ENCODE results near the gene ACE. TPM values are rescaled to one million over a fixed set of nuclear protein-coding genes. Genes with fewer than 3 reads are reported as not detected.

Gene ACE
- total RNA-seq, 1 experiment from 2014 or later = 4.5 TPM

DNA sequence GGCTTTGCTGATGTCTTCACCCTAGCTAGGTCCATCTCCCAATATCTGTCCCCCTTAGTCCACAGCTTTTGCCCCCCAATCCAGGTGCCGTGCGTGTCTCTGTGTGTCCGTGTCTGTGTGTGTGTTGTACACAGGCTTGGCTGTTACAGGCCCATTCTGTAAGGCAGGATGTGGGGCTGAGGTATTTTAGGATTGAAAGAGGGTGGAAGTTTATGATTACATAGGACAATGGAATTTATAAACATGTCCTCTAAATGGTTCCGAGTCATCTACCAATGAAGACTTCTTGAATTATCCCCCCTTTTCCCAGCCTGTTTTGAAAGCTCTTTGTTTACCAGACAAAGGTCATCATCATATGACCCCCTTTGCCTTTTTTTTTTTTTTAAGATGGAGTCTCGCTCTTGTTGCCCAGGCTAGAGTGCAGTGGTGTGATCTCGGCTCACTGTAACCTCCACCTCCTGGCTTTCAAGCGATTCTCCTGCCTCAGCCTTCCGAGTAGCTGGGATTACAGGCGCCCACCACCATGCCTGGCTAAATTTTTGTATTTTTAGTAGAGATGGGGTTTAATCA, 21.9 kb downstream of the ACE start:
- ATAC-seq (no peak), DNase-seq (ENCODE audit: low read depth, low spot score) (no peak)
- intact Hi-C loops (cut with micrococcal nuclease; ENCODE audit: unreplicated experiment) = no loop called here
- Histone ChIP-seq H3K27ac (ENCODE audit: low read length) (no peak overlapping the region), H3K4me3 (ENCODE audit: low read depth in 2 of 2, low read length in 2 of 2) (no peak overlapping the region), H3K4me1 (ENCODE audit: control insufficient read depth, insufficient read depth, low read length) (no peaks in the 10 kb centered on the region), H3K27me3 (ENCODE audit: control insufficient read depth, insufficient read depth, low read length) (peaks cover 4% of the 10 kb centered on the region; the same call in 1 of the 2 replicates), H3K36me3 (ENCODE audit: control insufficient read depth, insufficient read depth, low read length) (no peaks in the 10 kb centered on the region), H3K9me3 (ENCODE audit: control insufficient read depth, insufficient read depth, low read depth, low read length) (no peaks in the 10 kb centered on the region)
- TF ChIP-seq REST (IDR thresholded peaks at IDR 0.05; ENCODE audit: insufficient read depth in 1 of 2, low read depth in 2 of 2, low read length in 1 of 2) (no peak), POLR2AphosphoS5 (IDR thresholded peaks at IDR 0.05; ENCODE audit: low read depth, low read length) (no peak), SIN3A (IDR thresholded peaks at IDR 0.05; ENCODE audit: borderline replicate concordance, insufficient read depth, low read depth, low read length) (no peak), CTCF (IDR thresholded peaks at IDR 0.05) (no peak), TCF7L2 (IDR thresholded peaks at IDR 0.05; ENCODE audit: low read depth, low read length) (no peak)
- in situ Hi-C loops (cut with HindIII; ENCODE audit: low pct_unique_long_range_greater_than_20kb, low sequenced_read_pairs) = no loop called here
- CTCF ChIA-PET = no interaction called here
- no TSS peak for BruUV-seq (replicated peaks)
- POLR2A ChIA-PET = interaction anchor here (0.6 kb wide), 1 partner anchor 12 kb away, joined by 6 read pairs; no protein-coding TSS in a partner anchor

DNA sequence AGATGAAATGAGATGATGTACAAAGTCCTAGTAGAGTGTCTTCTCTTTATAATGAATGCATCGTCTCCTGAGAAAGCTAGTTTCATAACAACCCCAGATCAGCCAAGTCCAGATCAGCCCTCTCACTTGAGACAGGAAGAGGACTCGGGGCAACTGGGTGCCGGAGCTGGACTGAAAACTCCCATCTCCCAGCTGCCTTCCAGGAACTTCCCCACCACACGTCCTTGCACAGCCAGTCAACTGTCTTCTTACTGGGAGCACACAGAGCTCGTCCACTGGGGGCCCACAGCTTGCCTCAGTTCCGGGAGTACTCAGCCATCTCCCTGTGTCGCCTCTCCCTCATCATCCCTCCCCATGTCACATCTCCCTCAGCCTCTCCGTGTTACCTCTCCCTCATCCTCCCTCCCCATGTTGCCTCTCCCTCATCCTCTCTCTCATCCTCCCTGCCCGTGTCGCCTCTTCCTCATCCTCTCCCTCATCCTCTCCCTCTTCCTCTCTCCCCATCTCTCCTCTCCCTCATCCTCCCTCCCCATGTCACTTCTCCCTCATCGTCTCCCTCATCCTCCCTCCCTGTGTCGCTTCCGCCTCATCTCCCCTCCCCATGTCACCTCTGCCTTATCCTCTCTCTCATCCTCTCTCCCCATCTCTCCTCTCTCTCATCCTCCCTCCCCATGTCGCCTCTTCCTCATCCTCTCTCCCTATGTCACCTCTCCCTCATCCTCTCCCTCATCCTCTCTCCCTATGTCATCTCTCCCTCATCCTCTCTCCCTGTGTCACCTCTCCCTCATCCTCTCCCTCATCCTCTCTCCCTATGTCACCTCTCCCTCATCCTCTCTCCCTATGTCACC, 23.9 kb downstream of the ACE start:
- DNase-seq (ENCODE audit: low read depth, low spot score) (no peak), ATAC-seq (no peak)
- H3K27ac ChIP-seq (ENCODE audit: low read length) = no peak overlapping the region
- no TSS peak for BruUV-seq (replicated peaks)
- no peaks in the 10 kb centered on the region for H3K36me3 ChIP-seq (ENCODE audit: control insufficient read depth, insufficient read depth, low read length)
- in situ Hi-C loops (cut with HindIII; ENCODE audit: low pct_unique_long_range_greater_than_20kb, low sequenced_read_pairs) = no loop called here
- peaks cover 4% of the 10 kb centered on the region for H3K27me3 ChIP-seq (ENCODE audit: control insufficient read depth, insufficient read depth, low read length)
- ChIA-PET CTCF (interaction anchor here (1.1 kb wide), 1 partner anchor 22 kb away, joined by 3 read pairs; no protein-coding TSS in a partner anchor), POLR2A (no interaction called here)
- TF ChIP-seq POLR2AphosphoS5 (IDR thresholded peaks at IDR 0.05; ENCODE audit: low read depth, low read length) (no peak), CTCF (IDR thresholded peaks at IDR 0.05) (no peak), TCF7L2 (IDR thresholded peaks at IDR 0.05; ENCODE audit: low read depth, low read length) (no peak), SIN3A (IDR thresholded peaks at IDR 0.05; ENCODE audit: borderline replicate concordance, insufficient read depth, low read depth, low read length) (no peak), REST (IDR thresholded peaks at IDR 0.05; ENCODE audit: insufficient read depth in 1 of 2, low read depth in 2 of 2, low read length in 1 of 2) (no peak)
- no peaks in the 10 kb centered on the region for H3K9me3 ChIP-seq (ENCODE audit: control insufficient read depth, insufficient read depth, low read depth, low read length)
- H3K4me1 ChIP-seq (ENCODE audit: control insufficient read depth, insufficient read depth, low read length) = no peaks in the 10 kb centered on the region
- intact Hi-C loops (cut with micrococcal nuclease; ENCODE audit: unreplicated experiment) = no loop called here
- no peak overlapping the region for H3K4me3 ChIP-seq (ENCODE audit: low read depth in 2 of 2, low read length in 2 of 2)
